Duodenal mucosa (tissue), 2 donors: ENCODE data around the gene HOXB2.

Experiments
- H3K27ac ChIP-seq: one replicate; pipeline ENCODE4 v1.7.0; 2013; ENCODE audit warnings: low read depth, low read length
- H3K27me3 ChIP-seq, 2 donors: one replicate each; pipeline ENCODE4 v1.7.0; 2013; ENCODE audit warnings: low read length in 2 of 2, control low read depth in 1 of 2; ENCODE audit not compliant: insufficient read depth in 2 of 2, control insufficient read depth in 1 of 2
- H3K36me3 ChIP-seq, 2 donors: one replicate each; pipeline ENCODE4 v1.7.0; 2013; ENCODE audit warnings: low read length in 2 of 2, control low read depth in 1 of 2; ENCODE audit not compliant: insufficient read depth in 2 of 2, control insufficient read depth in 1 of 2
- H3K4me1 ChIP-seq, 2 donors: one replicate each; pipeline ENCODE4 v1.7.0; 2013; ENCODE audit warnings: low read length in 2 of 2, control low read depth in 1 of 2; ENCODE audit not compliant: insufficient read depth in 2 of 2, control insufficient read depth in 1 of 2
- H3K4me3 ChIP-seq, 2 donors: one replicate each; pipeline ENCODE4 v1.7.0; 2013; ENCODE audit warnings: low read length in 2 of 2, low read depth in 1 of 2
- H3K9ac ChIP-seq, 2 donors: one replicate each; pipeline ENCODE4 v1.7.0; 2013; ENCODE audit warnings: low read length in 2 of 2, low read depth in 1 of 2
- H3K9me3 ChIP-seq, 2 donors: one replicate each; pipeline ENCODE4 v1.7.0; 2013; ENCODE audit warnings: low read length in 2 of 2, control low read depth in 1 of 2; ENCODE audit not compliant: control insufficient read depth in 1 of 2

HOXB2 gene

GRCh38 chr17:48579471-48579759 lies 34.5 kb upstream of the HOXB2 start:
- Histone ChIP-seq H3K4me3 (peak overlapping the region; percentile 21 to 57), H3K9me3 (no peaks in the 10 kb centered on the region), H3K4me1 (peaks cover 0 to 11% of the 10 kb centered on the region in 2 donors), H3K9ac (peak overlapping the region in 1 of 2 donors; percentile 69), H3K36me3 (no peaks in the 10 kb centered on the region), H3K27ac (peak overlapping the region; percentile 45), H3K27me3 (peaks cover 58 to 87% of the 10 kb centered on the region in 2 donors)

GRCh38 chr17:48578616-48579470 lies 33.9 kb upstream of the HOXB2 start:
- Histone ChIP-seq H3K9ac (peak overlapping the region; percentile 37 to 69), H3K36me3 (no peaks in the 10 kb centered on the region), H3K27ac (peak overlapping the region; percentile 77), H3K4me1 (peaks cover 0 to 11% of the 10 kb centered on the region in 2 donors), H3K27me3 (peaks cover 57 to 87% of the 10 kb centered on the region in 2 donors), H3K4me3 (peak overlapping the region; percentile 57 to 59), H3K9me3 (no peaks in the 10 kb centered on the region)

- H3K9ac ChIP-seq, result peak within 1 kb of the TSS; percentile 46 to 69
- H3K4me3 ChIP-seq, result peak within 1 kb of the TSS; percentile 57 to 59
These were observed 33.2 kb upstream of the HOXB2 start, which contains the start of gene HOXB4 for GRCh38 chr17:48577946-48578615. TSS of gene HOXB4 (minus strand) at chr17:48578350. CDS start at chr17:48578319, 31 bp downstream.

GRCh38 chr17:48577330-48577945 lies 32.5 kb upstream of the HOXB2 start:
- H3K36me3 ChIP-seq, result no peaks in the 10 kb centered on the region
- peaks cover 58 to 87% of the 10 kb centered on the region in 2 donors for H3K27me3 ChIP-seq
- H3K4me1 ChIP-seq, result peaks cover 0 to 5% of the 10 kb centered on the region in 2 donors
- H3K9ac ChIP-seq, result peak overlapping the region; percentile 46 to 54
- H3K27ac ChIP-seq, result peak overlapping the region; percentile 57
- H3K9me3 ChIP-seq, result no peaks in the 10 kb centered on the region
- H3K4me3 ChIP-seq, result peak overlapping the region; percentile 52 to 57

More at GRCh38 chr17:48577946-48578615, 33.2 kb upstream of the HOXB2 start, which contains the start of gene HOXB4:
- Histone ChIP-seq H3K27me3 (peaks cover 58 to 87% of the 10 kb centered on the region in 2 donors), H3K36me3 (no peaks in the 10 kb centered on the region), H3K9me3 (no peaks in the 10 kb centered on the region), H3K27ac (peak within 1 kb of the TSS; percentile 77), H3K4me1 (peaks cover 0 to 5% of the 10 kb centered on the region in 2 donors)

- H3K4me1 ChIP-seq, result peaks cover 0 to 5% of the 10 kb centered on the region in 2 donors
- H3K27me3 ChIP-seq, result peaks cover 62 to 87% of the 10 kb centered on the region in 2 donors
- H3K27ac ChIP-seq, result peak overlapping the region; percentile 81
- peak overlapping the region; percentile 46 to 54 for H3K9ac ChIP-seq
- peak overlapping the region; percentile 52 to 57 for H3K4me3 ChIP-seq
- no peaks in the 10 kb centered on the region for H3K9me3 ChIP-seq
- H3K36me3 ChIP-seq, result no peaks in the 10 kb centered on the region
These were observed 31.8 kb upstream of the HOXB2 start for GRCh38 chr17:48576479-48577309.

GRCh38 chr17:48575673-48576478 lies 31.0 kb upstream of the HOXB2 start:
- Histone ChIP-seq H3K4me1 (peaks cover 0 to 5% of the 10 kb centered on the region in 2 donors), H3K27me3 (peaks cover 62 to 87% of the 10 kb centered on the region in 2 donors)

GRCh38 chr17:48575066-48575582 lies 30.2 kb upstream of the HOXB2 start:
- peak overlapping the region; percentile 30 for H3K27ac ChIP-seq
- H3K4me3 ChIP-seq, result no peak overlapping the region
- peaks cover 62 to 87% of the 10 kb centered on the region in 2 donors for H3K27me3 ChIP-seq
- no peaks in the 10 kb centered on the region for H3K9me3 ChIP-seq
- peaks cover 0 to 5% of the 10 kb centered on the region in 2 donors for H3K4me1 ChIP-seq
- no peaks in the 10 kb centered on the region for H3K36me3 ChIP-seq
- H3K9ac ChIP-seq, result no peak overlapping the region

More at GRCh38 chr17:48575673-48576478, 31.0 kb upstream of the HOXB2 start:
- H3K27ac ChIP-seq, result peak overlapping the region; percentile 81
- peak overlapping the region; percentile 3 to 9 for H3K9ac ChIP-seq
- no peaks in the 10 kb centered on the region for H3K9me3 ChIP-seq
- H3K4me3 ChIP-seq, result peak overlapping the region in 1 of 2 donors; percentile 9
- H3K36me3 ChIP-seq, result no peaks in the 10 kb centered on the region

- peak overlapping the region in 1 of 2 donors; percentile 23 for H3K4me3 ChIP-seq
These were observed 29.7 kb upstream of the HOXB2 start for GRCh38 chr17:48574505-48575065.

More at GRCh38 chr17:48574505-48575065, 29.7 kb upstream of the HOXB2 start:
- peaks cover 4 to 5% of the 10 kb centered on the region in 2 donors for H3K4me1 ChIP-seq
- H3K9me3 ChIP-seq, result no peaks in the 10 kb centered on the region
- H3K27ac ChIP-seq, result no peak overlapping the region
- H3K9ac ChIP-seq, result no peak overlapping the region
- H3K27me3 ChIP-seq, result peaks cover 64 to 89% of the 10 kb centered on the region in 2 donors
- H3K36me3 ChIP-seq, result no peaks in the 10 kb centered on the region
